ENCODE results near the gene TCF7L2.
"Not testable (repeated sequence)": the region's sequence is repeated elsewhere in the genome, so short reads cannot be mapped to it uniquely, and the experiment has no call there.

Gene TCF7L2

GRCh38 chr10:113099431-113100183 is 149.6 kb downstream of the TCF7L2 start:
- DNase-seq = no peak

- peak; percentile 10 for DNase-seq
Measured at GRCh38 chr10:113100281-113100680, 150.2 kb downstream of the TCF7L2 start.

- no peak for DNase-seq
Measured at GRCh38 chr10:113103131-113103840, 153.2 kb downstream of the TCF7L2 start.

- DNase-seq = no peak
Measured at GRCh38 chr10:113104047-113104446, 154.0 kb downstream of the TCF7L2 start.

- DNase-seq = peak; percentile 52
Measured at GRCh38 chr10:113108194-113108835, 158.3 kb downstream of the TCF7L2 start.

- no peak for DNase-seq
Measured at GRCh38 chr10:113108948-113109347, 158.9 kb downstream of the TCF7L2 start.

- DNase-seq = not testable (repeated sequence)
Measured at GRCh38 chr10:113109482-113109881, 159.4 kb downstream of the TCF7L2 start.

GRCh38 chr10:113111260-113111659 is 161.2 kb downstream of the TCF7L2 start:
- DNase-seq = no peak

GRCh38 chr10:113111900-113112853 is 162.1 kb downstream of the TCF7L2 start:
- DNase-seq = peak; percentile 10

- DNase-seq = no peak
Measured at GRCh38 chr10:113113241-113113640, 163.2 kb downstream of the TCF7L2 start.

GRCh38 chr10:113113918-113114317 is 163.9 kb downstream of the TCF7L2 start:
- no peak for DNase-seq

GRCh38 chr10:113115556-113115955 is 165.5 kb downstream of the TCF7L2 start:
- peak; percentile 66 for DNase-seq

- no peak for DNase-seq
Measured at GRCh38 chr10:113118882-113119281, 168.8 kb downstream of the TCF7L2 start.

- DNase-seq = no peak
Measured at GRCh38 chr10:113119801-113120200, 169.8 kb downstream of the TCF7L2 start.

- no peak for DNase-seq
Measured at GRCh38 chr10:113121153-113121552, 171.1 kb downstream of the TCF7L2 start.

GRCh38 chr10:113122947-113123346 is 172.9 kb downstream of the TCF7L2 start:
- no peak for DNase-seq

GRCh38 chr10:113124724-113125123 is 174.7 kb downstream of the TCF7L2 start:
- no peak for DNase-seq

GRCh38 chr10:113125612-113126011 is 175.6 kb downstream of the TCF7L2 start:
- DNase-seq = no peak

- peak; percentile 93 for DNase-seq
Measured at GRCh38 chr10:113126229-113127201, 176.5 kb downstream of the TCF7L2 start.

GRCh38 chr10:113127261-113127900 is 177.3 kb downstream of the TCF7L2 start:
- no peak for DNase-seq

GRCh38 chr10:113127901-113128283 is 177.8 kb downstream of the TCF7L2 start:
- no peak for DNase-seq
